Measurements from ENCODE around the gene CYS1.
A peak's percentile ranks its signal among the peaks of the same experiment; 100 is the strongest.

CYS1 gene

DNA sequence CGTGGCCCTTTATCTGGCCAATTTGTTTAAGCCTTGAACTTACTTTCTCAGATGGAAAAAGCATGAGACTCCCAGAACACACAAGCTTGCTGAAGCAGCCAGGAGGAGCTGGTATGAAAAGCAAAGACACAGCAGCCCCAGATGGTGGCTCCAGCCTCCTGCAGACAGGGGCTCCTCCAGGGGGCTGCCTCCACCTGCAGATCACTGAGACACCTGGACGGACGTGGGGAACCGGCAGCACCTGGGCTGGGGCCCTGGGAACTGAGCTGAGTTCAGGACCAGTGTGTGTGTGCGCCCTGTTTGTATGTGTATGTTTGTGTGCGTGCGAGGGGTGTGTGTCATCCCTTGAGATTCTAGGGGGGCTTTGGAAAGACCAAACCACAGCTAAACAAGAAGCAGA lies 8.6 kb downstream of the CYS1 start:
- FAIRE-seq, result no peak

DNA sequence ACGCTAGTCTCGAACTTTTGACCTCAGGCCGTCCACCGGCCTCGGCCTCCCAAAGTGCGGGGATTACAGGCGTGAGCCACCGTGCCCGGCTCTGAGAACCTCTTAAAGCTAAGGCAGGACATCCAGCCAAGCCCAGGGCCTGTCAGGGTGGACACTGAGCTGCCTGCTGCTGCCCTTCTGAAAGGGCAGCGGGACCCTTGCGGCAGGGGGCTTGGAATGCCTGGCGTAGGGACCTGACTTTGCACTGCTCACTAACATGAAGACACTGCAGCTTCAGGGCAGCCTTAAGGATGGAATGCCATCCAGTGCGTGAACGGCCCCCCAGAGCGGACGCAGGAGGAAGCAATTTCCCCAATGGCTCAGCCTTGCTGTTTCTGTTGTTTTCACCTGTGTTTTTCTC lies 9.0 kb downstream of the CYS1 start:
- FAIRE-seq, result no peak

DNA sequence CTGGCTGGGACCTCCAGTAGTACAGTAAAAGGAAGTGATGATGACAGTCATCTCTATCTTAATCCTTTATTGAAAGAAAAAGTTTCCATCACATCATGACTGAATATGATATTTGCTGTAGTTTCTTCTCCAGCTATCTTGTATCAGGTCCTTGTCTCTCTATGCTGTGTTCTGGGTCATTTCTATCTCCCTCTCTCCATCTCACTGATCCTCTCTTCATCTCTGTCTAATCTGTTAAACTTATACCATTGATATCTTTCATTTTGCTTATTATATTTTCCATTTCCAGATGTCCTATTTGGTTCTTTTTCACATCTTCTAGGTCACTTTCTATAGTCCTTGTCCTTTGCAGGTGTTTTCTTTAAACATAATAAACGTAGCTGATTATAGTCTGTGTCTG lies 12.3 kb downstream of the CYS1 start:
- no peak for FAIRE-seq

DNA sequence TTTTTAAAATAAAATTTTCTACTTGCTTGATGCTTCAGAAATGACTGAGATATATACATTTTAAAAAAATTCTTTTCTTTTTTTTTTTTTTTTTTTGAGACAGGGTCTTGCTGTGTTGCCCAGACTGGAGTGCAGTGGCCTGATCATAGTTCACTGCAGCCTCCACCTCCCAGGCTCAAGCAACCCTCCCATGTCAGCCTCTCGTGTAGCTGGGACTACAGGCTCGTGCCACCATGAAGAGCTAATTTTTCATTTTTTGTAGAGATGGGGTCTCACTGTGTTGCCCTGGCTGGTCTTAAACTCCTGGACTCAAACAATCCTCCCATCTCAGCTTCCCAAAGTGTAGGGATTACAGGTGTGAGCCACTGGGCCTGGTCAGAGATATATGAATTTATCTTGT lies 12.9 kb downstream of the CYS1 start:
- no peak for FAIRE-seq

DNA sequence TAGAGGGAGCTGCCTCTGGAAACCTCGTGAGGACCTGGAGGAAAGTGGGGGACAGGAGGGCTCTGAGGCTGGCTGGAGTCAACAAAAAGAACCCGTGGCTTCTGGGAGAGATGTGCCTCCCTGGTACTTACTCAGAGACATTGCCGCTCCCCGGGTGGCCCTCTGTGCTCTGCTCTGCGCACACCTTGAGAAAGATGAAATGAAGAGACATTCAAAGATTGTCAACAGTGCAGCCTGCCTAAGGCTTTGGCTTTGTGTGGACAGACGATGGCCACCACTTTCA lies 14.5 kb downstream of the CYS1 start:
- no peak for FAIRE-seq

DNA sequence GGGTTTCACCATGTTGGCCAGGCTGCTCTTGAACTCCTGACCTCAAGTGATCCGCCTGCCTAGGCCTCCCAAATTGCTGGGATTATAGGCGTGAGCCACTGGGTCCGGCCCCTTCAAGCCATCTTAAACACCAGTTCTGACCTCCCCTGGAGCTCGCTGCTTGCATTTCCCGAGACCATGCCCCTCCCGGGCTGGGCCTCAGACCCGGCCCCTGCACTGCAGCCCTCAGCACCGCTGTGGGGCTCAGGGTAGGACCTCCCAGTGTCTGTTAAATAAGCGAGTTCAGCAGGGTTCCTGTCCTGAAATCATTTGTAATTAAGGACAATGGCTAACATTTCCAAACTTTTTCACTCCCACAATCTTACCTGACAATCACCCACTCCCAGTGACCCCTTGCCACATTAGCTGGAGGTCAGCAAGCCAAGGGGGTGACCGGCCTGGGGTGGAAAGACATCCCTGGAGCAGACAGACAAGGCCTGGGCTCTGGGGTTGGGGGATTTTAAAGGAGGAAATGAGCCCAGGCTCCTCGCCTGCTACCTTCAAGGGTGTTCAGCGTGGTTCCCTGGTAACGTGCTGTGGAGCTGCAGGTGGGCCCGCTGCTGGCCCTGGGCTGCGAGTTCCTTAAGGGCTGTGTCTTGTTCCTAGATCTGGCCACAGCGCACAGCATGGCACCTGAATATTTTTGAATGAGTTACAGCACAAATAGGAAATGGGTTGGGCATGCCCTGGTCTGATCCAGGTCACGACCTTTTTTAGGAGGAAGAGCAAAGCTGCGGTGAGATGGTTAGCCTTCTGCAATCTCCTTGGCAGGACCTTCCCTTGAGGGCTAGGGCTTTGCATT lies 15.1 kb downstream of the CYS1 start:
- no peak for FAIRE-seq

DNA sequence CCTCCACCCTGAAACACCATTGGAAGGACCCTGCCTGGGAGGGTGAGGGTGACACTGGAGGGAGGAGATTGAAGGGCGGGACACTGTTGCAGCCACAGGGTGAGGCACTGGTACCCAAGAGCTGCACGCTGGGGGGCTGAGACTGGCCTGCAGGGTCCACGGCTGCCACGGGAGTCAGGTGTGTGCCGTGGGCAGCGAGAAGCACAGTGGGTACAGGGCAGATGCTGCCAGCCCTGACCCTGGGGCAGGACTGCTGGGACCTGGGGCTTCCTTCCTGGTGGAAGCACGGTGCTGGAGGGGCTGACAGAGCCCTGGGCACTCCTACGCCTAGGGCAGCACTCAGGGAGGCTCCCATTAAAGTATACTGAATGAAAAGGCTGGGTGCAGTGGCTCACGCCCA lies 16.6 kb downstream of the CYS1 start:
- FAIRE-seq, result no peak

DNA sequence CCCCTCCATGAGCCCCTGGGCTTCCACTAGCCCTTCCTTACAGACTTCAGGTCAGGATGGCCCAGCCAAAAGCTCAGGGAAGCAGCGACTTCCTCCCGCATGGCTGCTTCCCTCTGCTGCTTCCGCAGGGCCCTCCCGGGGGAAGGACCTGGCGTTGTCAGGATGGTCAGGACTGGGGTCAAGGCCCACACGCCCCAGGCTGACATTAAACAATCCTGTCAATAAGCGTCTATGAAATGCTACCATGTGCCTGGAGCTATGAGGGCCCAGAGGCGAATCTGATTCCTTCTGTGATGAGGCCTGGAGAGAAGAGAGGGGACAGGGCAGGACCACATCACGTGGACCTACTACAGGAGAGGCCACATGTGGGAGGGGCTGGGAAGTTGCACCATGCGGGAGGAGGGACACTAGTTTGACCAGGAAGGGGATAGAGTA lies 17.3 kb downstream of the CYS1 start:
- FAIRE-seq, result no peak

DNA sequence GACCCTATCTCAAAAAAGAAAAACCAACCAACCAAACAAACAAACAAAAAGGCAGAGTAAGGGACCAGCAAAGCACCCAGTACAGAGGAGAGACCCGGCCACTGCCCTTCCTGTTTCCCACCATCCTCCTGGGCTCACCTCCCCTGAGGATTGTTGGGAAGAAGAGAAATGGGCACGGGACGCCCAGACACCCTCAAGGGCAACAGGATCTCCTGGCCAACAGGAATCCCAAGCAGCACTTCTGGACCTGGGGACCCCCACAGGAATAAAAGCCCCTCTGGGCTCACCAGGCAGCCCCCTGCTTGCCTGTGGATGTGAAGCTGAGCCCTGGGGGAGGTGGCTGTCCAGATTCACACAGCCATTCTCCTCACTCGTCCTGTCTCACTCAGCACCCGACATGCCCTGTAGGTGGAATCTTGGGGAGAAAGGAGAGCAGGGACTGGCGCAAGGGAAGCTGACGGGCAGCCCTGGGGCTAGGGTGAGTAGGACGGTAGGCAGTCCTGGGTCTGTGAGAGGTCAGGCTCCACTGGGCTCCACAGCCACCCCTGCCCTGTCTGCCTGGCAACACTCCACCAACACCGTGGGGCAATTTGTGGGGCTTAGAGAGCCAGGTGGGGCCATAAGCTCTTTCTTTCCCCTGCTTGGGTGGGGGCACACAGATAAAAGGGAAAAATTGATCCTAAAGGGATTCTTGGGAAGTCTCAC lies 18.8 kb downstream of the CYS1 start:
- no peak for FAIRE-seq

DNA sequence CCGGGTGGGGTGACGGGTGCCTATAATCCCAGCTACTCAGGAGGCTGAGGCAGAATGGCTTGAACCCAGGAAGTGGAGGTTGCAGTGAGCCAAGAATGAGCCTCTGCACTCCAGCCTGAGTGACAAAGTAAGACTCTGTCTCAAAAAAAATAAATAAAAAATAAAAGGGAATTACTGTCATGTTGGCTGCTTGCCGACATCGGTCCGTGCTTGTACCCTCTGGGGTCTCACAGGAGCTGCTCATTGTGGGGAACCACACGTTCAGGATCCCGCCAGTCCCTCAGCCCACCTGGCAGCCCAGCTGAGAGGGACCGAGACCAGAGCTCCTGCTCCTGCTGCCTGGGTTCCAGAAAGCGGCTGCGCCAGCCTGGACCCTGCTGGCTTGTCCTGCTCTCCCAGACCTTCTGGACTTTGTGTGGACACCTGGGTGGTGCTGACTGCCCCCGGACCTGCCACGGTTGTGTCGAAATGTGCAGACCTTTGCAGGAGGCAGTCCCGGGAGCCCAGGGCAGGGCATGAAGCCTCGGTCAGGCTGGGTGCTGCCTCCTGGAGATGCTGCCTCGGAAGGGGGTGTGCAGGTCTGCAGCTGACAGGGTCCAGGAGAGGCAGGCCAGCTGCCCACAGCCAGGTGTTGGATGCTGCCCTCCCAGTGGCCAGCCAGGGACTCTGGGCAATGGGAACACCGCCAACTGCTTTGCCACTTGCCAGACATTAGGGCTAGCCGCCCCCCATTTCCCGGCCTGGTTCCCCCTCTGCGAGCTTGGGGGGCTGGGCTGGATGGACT lies 20.5 kb downstream of the CYS1 start:
- no peak for FAIRE-seq

DNA sequence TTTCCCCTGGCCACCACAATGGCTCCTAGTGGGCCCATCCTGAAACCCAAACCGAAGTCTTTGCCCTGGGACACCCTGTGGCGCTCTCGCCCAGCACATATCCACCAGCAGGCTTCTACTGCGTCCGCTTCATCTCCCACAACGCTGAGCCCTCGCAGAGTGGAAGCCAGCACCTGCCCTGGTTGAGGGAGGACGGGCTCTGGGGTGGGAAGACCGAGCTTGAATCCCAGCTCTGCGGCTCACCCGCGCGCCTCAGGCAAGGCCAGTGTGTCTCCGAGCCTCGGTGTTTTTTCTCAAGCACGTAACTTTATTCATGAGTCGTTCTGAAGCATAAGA lies 21.2 kb downstream of the CYS1 start:
- FAIRE-seq, result no peak

DNA sequence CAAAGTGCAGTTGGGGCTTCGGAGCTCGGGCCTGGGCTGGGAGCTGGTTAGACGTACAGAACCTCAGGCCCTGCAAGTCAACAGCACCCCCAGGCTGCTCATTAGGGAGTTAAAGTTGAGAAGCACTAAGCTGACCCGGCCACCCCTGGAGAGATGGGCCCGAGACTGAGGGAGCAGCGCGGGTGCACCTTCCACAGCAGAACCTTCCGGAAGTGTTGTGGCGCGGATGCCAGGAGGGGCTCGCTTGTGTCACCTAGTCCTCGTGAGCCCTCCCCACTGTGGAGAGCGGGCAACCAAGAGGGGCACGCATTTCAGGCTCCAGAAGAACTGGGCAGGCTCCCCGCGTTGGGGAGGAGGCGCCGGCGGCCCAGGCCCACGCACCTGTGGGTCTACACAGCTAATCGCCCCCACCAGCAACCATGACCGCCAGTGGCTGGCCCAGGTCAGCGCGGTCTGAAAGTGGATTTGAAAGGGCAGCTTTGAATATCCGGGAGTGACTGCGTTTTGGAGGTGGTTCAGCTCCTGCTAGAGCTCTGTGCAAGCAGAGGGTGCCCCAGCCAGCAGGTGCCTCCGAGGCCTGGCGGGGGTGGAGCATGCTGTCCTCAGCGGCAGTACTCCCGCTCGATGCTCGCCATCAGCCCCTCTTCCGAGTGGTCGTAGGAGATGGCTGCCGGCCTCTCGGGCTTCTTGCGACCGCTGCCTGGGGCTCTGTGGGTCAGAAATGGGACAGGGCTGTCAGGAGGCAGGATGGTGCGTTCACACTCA lies 21.8 kb downstream of the CYS1 start:
- FAIRE-seq, result no peak

DNA sequence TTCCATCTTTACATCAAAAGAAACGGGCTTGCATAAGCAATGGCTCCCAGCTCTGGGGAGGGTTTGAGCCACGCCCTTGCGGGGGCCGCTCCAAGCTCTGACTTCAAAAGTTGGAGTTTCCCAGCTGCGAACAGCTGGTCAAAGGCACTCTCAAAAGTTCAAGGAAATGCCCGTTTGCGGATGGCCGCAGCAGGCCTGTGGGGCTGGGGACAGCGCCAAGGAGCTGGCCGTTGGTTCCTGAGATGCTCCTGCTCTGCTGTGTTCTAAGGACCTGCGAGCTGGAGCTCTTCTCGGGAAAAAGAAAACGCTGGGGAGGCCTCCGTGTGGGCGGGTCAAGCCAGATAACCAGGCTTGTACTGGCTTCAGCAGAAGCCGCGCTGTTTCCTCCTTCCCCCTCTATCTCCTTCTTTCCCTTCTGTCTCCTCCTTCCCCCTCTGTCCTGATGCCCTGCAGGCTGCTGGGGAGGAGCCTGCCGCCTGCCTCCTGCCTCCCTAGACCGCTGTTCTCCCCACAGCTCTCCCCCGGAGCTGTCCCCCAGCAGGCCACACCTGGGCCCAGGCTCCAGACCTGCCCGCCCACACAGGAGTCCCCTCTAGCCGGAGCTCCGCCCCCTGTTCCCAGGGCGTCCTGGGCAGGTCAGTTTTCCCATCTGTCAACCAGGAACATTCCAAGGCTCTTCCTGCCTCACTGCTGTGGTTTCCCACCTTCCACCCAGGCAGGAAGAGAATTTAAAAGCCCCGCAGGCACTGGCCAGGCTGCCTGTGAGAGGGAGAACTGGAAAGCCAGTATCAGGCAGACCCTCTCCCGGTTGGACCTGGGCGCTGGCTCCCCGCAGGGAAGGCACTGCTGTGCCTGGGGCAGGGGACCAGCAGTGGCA lies 22.7 kb downstream of the CYS1 start:
- peak; percentile 72 for FAIRE-seq

DNA sequence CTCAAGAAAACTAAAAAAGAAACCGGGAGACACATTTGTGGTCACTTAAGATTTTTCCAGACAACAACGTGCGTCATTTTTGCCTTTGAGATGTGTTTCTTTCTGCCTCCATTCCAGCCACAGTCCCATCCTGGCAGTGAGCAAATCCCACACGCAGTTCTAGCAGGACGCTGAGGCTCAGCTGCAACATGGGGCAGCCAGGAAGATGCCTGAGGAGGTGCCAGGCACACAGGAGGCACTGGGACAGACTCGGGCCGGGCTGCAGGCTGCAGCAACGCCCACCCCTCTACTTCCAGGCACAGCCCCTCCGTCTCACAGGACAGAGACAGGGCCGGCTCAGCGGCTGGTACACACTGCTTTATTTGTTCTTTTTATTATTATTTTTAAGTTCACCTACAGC lies 23.8 kb downstream of the CYS1 start:
- FAIRE-seq, result no peak

DNA sequence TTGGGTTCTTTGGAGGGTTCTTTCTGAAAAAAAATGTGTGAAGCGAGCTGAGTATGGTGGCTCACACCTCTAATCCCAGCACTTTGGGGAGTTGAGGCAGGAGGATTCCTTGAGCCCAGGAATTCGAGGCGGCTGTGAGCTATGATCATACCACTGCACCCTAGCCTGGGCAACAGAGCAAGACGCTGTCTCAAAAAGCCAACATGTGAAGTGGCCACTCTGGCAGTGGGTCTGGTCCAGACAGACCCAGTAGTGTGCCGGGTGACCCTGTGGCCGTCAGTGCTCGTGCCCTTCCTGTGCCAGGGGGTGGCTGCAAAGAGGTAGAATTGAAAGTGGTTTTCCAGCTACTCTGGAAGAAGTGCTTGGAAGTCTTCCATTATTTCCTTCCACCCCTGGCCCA lies 25.2 kb downstream of the CYS1 start:
- FAIRE-seq, result no peak

DNA sequence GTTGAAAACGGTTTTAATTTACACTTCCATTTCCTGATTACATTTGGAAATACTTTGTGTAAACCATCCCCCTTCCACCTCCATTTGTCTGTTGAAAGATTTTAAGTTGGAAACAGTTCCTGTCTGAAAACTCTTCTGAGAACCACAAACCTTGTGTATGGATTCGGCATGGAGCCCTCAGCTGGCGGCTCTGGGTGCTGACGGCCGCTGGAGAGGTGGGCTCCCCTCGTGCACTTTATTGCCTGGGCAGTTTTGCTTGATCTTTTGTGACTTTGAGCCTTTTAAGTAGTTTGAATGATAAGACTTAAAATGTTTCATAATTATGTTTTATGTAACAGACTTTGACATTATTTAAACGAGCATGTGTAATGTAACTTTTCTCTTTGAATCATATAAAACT lies 25.8 kb downstream of the CYS1 start:
- FAIRE-seq, result no peak

DNA sequence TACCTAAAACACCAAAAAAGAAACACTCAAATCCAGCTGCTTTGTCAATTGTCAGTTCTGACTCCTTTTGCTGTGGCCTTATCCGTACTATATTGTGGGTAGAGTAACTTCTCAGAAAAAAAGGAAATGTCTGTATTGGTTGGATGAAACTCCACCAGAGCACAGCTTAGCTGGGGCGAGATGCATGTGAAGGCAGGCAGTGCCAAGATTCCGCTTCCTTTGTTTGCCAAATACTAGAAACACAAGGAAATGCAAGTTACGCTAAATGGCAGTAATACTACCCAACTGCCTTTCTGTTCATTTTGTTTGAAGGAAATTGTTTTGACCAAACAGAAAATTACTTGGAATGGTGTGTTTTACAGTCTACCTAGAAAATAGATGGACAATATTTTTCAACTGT lies 26.9 kb downstream of the CYS1 start:
- FAIRE-seq, result no peak

DNA sequence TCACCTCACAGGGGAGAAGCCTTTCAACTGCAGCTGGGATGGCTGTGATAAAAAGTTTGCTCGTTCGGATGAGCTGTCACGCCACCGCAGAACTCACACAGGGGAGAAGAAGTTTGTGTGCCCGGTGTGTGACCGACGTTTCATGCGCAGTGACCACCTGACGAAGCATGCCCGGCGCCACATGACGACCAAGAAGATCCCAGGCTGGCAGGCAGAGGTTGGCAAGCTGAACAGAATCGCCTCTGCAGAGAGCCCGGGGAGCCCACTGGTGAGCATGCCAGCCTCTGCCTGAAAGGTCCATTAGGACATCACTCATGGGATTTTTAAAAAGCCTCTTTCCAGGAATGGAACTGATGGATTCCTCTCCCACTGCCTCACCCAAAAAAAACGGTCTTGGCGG lies 28.0 kb downstream of the CYS1 start:
- FAIRE-seq, result no peak

DNA sequence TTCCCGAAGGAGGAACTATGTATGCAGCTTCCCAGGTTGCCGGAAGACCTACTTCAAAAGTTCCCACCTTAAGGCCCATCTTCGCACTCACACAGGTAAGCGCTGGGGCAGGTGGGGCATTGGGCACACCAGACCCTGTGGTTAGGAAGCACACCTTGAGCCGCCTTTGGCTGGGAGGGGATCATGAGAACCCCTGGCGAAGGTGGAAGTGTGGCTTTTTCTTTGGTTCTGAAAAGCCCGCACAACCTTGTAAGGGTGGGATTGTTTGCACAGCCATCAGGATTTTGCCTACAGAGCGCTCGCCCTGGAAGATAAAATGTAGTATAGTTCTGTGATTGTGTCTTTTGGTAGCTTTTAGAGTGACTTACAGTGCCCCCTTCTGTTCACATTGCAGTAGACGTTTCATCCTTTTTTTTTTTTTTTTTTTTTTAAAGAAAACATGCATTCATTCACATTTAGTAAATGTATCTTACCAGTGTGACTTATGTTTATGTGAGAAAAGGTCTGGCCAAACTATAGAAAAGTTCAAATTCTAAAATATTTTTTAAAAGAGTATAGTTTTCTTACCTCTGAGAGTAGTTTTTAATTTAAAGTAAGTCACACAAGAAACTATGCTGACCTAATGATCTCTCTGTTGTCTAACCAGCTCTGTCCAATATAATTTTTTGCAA lies 31.6 kb downstream of the CYS1 start:
- peak; percentile 95 for FAIRE-seq

DNA sequence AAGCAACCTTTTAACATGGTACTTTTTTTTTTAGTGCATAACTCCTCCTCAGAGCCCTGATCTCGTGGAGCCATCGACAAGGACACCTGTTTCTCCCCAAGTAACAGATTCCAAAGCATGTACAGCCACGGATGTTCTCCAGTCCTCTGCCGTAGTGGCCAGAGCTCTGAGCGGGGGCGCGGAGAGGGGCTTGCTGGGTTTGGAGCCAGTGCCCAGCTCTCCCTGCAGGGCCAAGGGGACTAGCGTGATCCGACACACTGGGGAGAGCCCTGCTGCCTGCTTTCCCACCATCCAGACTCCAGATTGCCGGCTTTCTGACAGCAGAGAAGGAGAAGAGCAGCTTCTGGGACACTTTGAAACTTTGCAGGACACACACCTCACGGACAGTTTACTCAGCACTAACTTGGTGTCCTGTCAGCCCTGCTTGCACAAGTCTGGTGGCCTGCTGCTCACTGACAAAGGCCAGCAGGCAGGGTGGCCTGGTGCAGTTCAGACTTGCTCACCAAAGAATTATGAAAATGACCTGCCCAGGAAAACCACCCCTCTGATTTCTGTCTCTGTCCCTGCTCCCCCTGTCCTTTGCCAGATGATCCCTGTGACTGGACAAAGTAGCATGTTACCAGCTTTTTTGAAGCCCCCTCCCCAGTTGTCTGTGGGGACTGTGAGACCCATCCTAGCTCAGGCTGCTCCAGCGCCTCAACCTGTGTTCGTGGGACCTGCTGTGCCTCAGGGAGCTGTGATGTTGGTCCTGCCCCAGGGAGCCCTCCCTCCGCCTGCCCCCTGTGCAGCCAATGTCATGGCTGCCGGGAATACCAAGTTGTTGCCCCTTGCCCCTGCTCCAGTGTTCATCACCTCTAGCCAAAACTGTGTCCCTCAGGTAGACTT lies 32.4 kb downstream of the CYS1 start:
- no peak for FAIRE-seq

DNA sequence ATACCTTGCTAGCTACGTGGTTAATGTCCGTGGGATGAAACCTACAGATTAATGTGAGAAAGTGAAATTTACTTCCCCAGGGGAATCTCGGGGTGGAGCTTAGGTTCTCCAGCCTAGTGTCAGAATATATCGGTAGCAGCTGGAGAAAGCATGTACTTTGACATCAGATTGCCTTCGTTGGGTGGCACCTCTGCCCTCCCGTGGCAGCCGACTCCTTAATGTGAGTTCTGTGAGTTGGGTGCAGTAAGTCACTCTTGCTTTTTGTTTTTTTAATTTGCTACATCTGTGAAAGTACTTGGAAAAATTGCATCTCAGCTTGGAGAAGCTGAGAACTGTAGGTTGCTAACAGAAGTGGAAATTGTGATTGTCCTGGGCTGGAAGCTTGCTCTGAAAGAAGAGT lies 33.3 kb downstream of the CYS1 start:
- no peak for FAIRE-seq

Data from endometrium (tissue), 2 donors.